C4-2B (cell line): Measurements from ENCODE around the gene RBFOX1.

Experiments used
- H3K27ac ChIP-seq: fragments of 450-650 bp; 2 replicates; pipeline ENCODE4 v1.5.1; 2017
- CTCF ChIP-seq: fragments of 450-650 bp; conservative IDR thresholded peaks from 2 replicates; pipeline ENCODE4 v1.5.1; 2017; ENCODE audit warnings: mild to moderate bottlenecking
- ZFX ChIP-seq: fragments of 450-650 bp; IDR thresholded peaks from 2 replicates; pipeline ENCODE4 v1.6.1; 2017

Gene RBFOX1

GRCh38 chr16:7644811-7645210 lies 312.2 kb downstream of the RBFOX1 start:
- H3K27ac ChIP-seq: no peak overlapping the region
- TF ChIP-seq CTCF: no peak
- no peak for TF ChIP-seq ZFX

GRCh38 chr16:7646821-7647500 lies 314.3 kb downstream of the RBFOX1 start:
- TF ChIP-seq ZFX (no peak), CTCF (no peak)
- H3K27ac ChIP-seq: no peak overlapping the region

- H3K27ac ChIP-seq: no peak overlapping the region
- TF ChIP-seq ZFX (no peak), CTCF (no peak)
These were observed 317.8 kb downstream of the RBFOX1 start for GRCh38 chr16:7650431-7650830.

GRCh38 chr16:7651803-7652570 lies 319.3 kb downstream of the RBFOX1 start:
- H3K27ac ChIP-seq: no peak overlapping the region
- no peak for TF ChIP-seq CTCF
- no peak for TF ChIP-seq ZFX

GRCh38 chr16:7653746-7654461 lies 321.3 kb downstream of the RBFOX1 start:
- no peak overlapping the region for H3K27ac ChIP-seq
- TF ChIP-seq CTCF (no peak), ZFX (no peak)

- H3K27ac ChIP-seq: no peak overlapping the region
- TF ChIP-seq ZFX (no peak), CTCF (no peak)
These were observed 343.0 kb downstream of the RBFOX1 start for GRCh38 chr16:7675628-7676027.

GRCh38 chr16:7680296-7680695 lies 347.7 kb downstream of the RBFOX1 start:
- no peak overlapping the region for H3K27ac ChIP-seq
- TF ChIP-seq CTCF: no peak
- TF ChIP-seq ZFX: no peak
